Upper lobe of left lung (tissue), 6 donors: ENCODE data around the gene SOX13. TPM values are rescaled to one million over a fixed set of nuclear protein-coding genes. Genes with fewer than 3 reads are reported as not detected.

Experiments used
- ATAC-seq, 2 donors: fragments of 200-7000 bp; cut with Tn5 transposase; one replicate each; pipeline ENCODE4 v1.9.1; 2022; ENCODE audit warnings: mild to moderate bottlenecking in 2 of 2, moderate library complexity in 2 of 2; ENCODE audit not compliant: low FRiP score in 2 of 2
- DNase-seq, 2 donors: peaks; one replicate each; pipeline ENCODE4 v3.0.0-alpha.2; 2019 to 2020
- H3K27ac ChIP-seq, 4 donors: fragments of 200-600 bp; sonication (generic); one replicate each; pipeline ENCODE4 v1.5.1; 2016 to 2019
- H3K27me3 ChIP-seq, 4 donors: fragments of 200-600 bp; sonication (generic); one replicate each; pipeline ENCODE4 v1.5.1; 2017 to 2019
- H3K36me3 ChIP-seq, 4 donors: fragments of 200-600 bp; sonication (generic); one replicate each; pipeline ENCODE4 v1.5.1; 2016 to 2019
- H3K4me1 ChIP-seq, 4 donors: fragments of 200-600 bp; sonication (generic); one replicate each; pipeline ENCODE4 v1.5.1; 2018 to 2019
- H3K4me3 ChIP-seq, 4 donors: fragments of 200-600 bp; sonication (generic); one replicate each; pipeline ENCODE4 v1.5.1; 2017 to 2019; ENCODE audit warnings: mild to moderate bottlenecking in 2 of 4, moderate library complexity in 1 of 4
- H3K9me3 ChIP-seq, 4 donors: fragments of 200-600 bp; sonication (generic); one replicate each; pipeline ENCODE4 v1.5.1; 2018 to 2019
- CTCF ChIP-seq, 6 experiments: fragments of 450-650 bp in 4 of 6; fragments of 200-600 bp in 2 of 6; sonication (generic) in 2 of 6; IDR thresholded peaks; one replicate each; pipeline ENCODE4 v1.5.1; 2016 to 2019; ENCODE audit warnings: antibody characterized with exemption in 6 of 6
- EP300 ChIP-seq, 4 donors: sonication (generic); formaldehyde crosslinking; IDR thresholded peaks; one replicate each; pipeline ENCODE4 v1.5.1; 2017; ENCODE audit warnings: antibody characterized with exemption in 4 of 4, control low read depth in 2 of 4
- POLR2A ChIP-seq, 4 donors: fragments of 450-650 bp; IDR thresholded peaks; one replicate each; pipeline ENCODE4 v1.5.1; 2016 to 2017; ENCODE audit warnings: antibody characterized with exemption in 4 of 4, mild to moderate bottlenecking in 2 of 4
- POLR2AphosphoS5 ChIP-seq, 2 donors: sonication (generic); formaldehyde crosslinking; IDR thresholded peaks; one replicate each; pipeline ENCODE4 v1.5.1; 2017; ENCODE audit warnings: antibody characterized with exemption in 2 of 2
- WGBS, 2 donors: methylation state at CpG; one replicate each; pipeline ENCODE4 v1.1.5; 2017 to 2018; 5-methylcytosine and 5-hydroxymethylcytosine counted together
- total RNA-seq, 6 donors: library from RNA; depleted of rRNA in 4 of 6; stranded (reverse); fragments of >200 nt in 4 of 6; gene quantifications; one replicate each; pipeline versions ENCODE4 v1.1.0 to v1.2.1, GENCODE V29; 2016 to 2021
- donor health status: DM: no; HTN: no; CAD: no; lungs with moderate emphysema.
- donor health status: DM: no; HTN: yes; CAD: no; lungs with severe emphysema.

Gene SOX13
- total RNA-seq, 6 donors from 2014 or later = 33.8 to 76.5 (median 63.9) TPM

- Histone ChIP-seq H3K27ac (no peak overlapping the region), H3K9me3 (peaks cover 11 to 17% (median 13%) of the 10 kb centered on the region in 4 donors), H3K36me3 (no peaks in the 10 kb centered on the region), H3K4me3 (no peak overlapping the region), H3K4me1 (peaks cover 0 to under 1% (median 0%) of the 10 kb centered on the region in 4 donors), H3K27me3 (no peaks in the 10 kb centered on the region)
- TF ChIP-seq EP300 (IDR thresholded peaks at IDR 0.05) (no peak), POLR2AphosphoS5 (IDR thresholded peaks at IDR 0.05) (no peak), CTCF (IDR thresholded peaks at IDR 0.05) (no peak), POLR2A (IDR thresholded peaks at IDR 0.05) (no peak)
- 89 to 90% methylated on average over 5 of the region's 5 CpGs for WGBS, 2 donors
- DNase-seq = no peak
- no peak for ATAC-seq
Observed at GRCh38 chr1:204167730-204168129, 94.8 kb downstream of the SOX13 start.

GRCh38 chr1:204169858-204170257 lies 96.9 kb downstream of the SOX13 start:
- H3K36me3 ChIP-seq = no peaks in the 10 kb centered on the region
- no peaks in the 10 kb centered on the region for H3K4me1 ChIP-seq
- WGBS, 2 donors = 93 to 94% methylated on average over 4 of the region's 4 CpGs
- H3K9me3 ChIP-seq = peaks cover 11 to 17% (median 13%) of the 10 kb centered on the region in 4 donors
- ATAC-seq (no peak), DNase-seq (no peak)
- no peak overlapping the region for H3K4me3 ChIP-seq
- H3K27ac ChIP-seq = no peak overlapping the region
- TF ChIP-seq EP300 (IDR thresholded peaks at IDR 0.05) (no peak), POLR2AphosphoS5 (IDR thresholded peaks at IDR 0.05) (no peak), POLR2A (IDR thresholded peaks at IDR 0.05) (no peak), CTCF (IDR thresholded peaks at IDR 0.05) (no peak)
- no peaks in the 10 kb centered on the region for H3K27me3 ChIP-seq

- ATAC-seq = no peak
- WGBS, 2 donors = 81 to 96% methylated on average over 3 of the region's 3 CpGs
- TF ChIP-seq POLR2A (IDR thresholded peaks at IDR 0.05) (no peak), POLR2AphosphoS5 (IDR thresholded peaks at IDR 0.05) (no peak), EP300 (IDR thresholded peaks at IDR 0.05) (no peak), CTCF (IDR thresholded peaks at IDR 0.05) (no peak)
- no peaks in the 10 kb centered on the region for H3K27me3 ChIP-seq
- no peak for DNase-seq
- H3K4me3 ChIP-seq = no peak overlapping the region
- no peak overlapping the region for H3K27ac ChIP-seq
- H3K36me3 ChIP-seq = no peaks in the 10 kb centered on the region
- H3K9me3 ChIP-seq = peaks cover 11 to 17% (median 13%) of the 10 kb centered on the region in 4 donors
- no peaks in the 10 kb centered on the region for H3K4me1 ChIP-seq
Observed at GRCh38 chr1:204170494-204171155, 97.7 kb downstream of the SOX13 start.

- Histone ChIP-seq H3K4me1 (no peaks in the 10 kb centered on the region), H3K27me3 (no peaks in the 10 kb centered on the region), H3K27ac (no peak overlapping the region), H3K4me3 (no peak overlapping the region), H3K36me3 (no peaks in the 10 kb centered on the region), H3K9me3 (peaks cover 11 to 17% (median 13%) of the 10 kb centered on the region in 4 donors)
- ATAC-seq (no peak), DNase-seq (no peak)
- no peak for TF ChIP-seq EP300 (IDR thresholded peaks at IDR 0.05)
- WGBS, 2 donors = 16 to 35% methylated on average over 4 of the region's 4 CpGs
Observed at GRCh38 chr1:204171751-204172178, 98.8 kb downstream of the SOX13 start.

- ATAC-seq (no peak), DNase-seq (no peak)
- Histone ChIP-seq H3K4me1 (no peaks in the 10 kb centered on the region), H3K36me3 (no peaks in the 10 kb centered on the region), H3K27ac (no peak overlapping the region), H3K4me3 (no peak overlapping the region), H3K27me3 (no peaks in the 10 kb centered on the region), H3K9me3 (peaks cover 11 to 17% (median 13%) of the 10 kb centered on the region in 4 donors)
- no peak for TF ChIP-seq EP300 (IDR thresholded peaks at IDR 0.05)
- TF ChIP-seq CTCF (IDR thresholded peaks at IDR 0.05) = no peak
- TF ChIP-seq POLR2A (IDR thresholded peaks at IDR 0.05) = no peak
- TF ChIP-seq POLR2AphosphoS5 (IDR thresholded peaks at IDR 0.05) = no peak
- 91 to 95% methylated on average over 2 of the region's 2 CpGs for WGBS, 2 donors
Observed at GRCh38 chr1:204172404-204173029, 99.6 kb downstream of the SOX13 start.
